ENCODE results near the gene TMC1.
"Not testable (repeated sequence)": the region's sequence is repeated elsewhere in the genome, so short reads cannot be mapped to it uniquely, and the experiment has no call there.

Gene TMC1

DNA sequence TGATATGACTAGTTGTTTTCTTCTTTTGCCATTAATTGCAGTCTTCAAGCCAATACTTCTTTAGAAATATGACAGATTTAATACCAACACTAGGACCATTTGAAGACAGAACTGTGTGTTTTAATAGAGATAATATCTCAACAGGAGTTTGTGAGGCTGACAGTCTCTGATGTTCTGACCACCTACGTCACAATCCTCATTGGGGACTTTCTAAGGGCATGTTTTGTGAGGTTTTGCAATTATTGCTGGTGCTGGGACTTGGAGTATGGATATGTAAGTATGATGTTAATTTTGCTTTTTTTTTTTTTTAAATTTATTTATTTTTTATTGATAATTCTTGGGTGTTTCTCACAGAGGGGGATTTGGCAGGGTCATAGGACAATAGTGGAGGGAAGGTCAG is 283.8 kb downstream of the TMC1 start:
- Histone ChIP-seq H3K4me3 (ENCODE audit: low read depth, low read length) (no peak overlapping the region), H3K4me1 (ENCODE audit: control insufficient read depth, insufficient read depth, low read length) (no peaks in the 10 kb centered on the region), H3K9me3 (ENCODE audit: control insufficient read depth, insufficient read depth, low read depth, low read length) (no peaks in the 10 kb centered on the region), H3K27ac (ENCODE audit: extremely low read depth, low read depth, low read length) (no peak overlapping the region), H3K36me3 (ENCODE audit: control insufficient read depth in 2 of 2, insufficient read depth in 1 of 2, low read length in 2 of 2) (no peaks in the 10 kb centered on the region)
- ChIA-PET POLR2A (no interaction called here), CTCF (no interaction called here)
- no peak for TF ChIP-seq ZNF239 (tag by site-specific recombination; IDR thresholded peaks at IDR 0.05)
- TF ChIP-seq, protein P1, sequence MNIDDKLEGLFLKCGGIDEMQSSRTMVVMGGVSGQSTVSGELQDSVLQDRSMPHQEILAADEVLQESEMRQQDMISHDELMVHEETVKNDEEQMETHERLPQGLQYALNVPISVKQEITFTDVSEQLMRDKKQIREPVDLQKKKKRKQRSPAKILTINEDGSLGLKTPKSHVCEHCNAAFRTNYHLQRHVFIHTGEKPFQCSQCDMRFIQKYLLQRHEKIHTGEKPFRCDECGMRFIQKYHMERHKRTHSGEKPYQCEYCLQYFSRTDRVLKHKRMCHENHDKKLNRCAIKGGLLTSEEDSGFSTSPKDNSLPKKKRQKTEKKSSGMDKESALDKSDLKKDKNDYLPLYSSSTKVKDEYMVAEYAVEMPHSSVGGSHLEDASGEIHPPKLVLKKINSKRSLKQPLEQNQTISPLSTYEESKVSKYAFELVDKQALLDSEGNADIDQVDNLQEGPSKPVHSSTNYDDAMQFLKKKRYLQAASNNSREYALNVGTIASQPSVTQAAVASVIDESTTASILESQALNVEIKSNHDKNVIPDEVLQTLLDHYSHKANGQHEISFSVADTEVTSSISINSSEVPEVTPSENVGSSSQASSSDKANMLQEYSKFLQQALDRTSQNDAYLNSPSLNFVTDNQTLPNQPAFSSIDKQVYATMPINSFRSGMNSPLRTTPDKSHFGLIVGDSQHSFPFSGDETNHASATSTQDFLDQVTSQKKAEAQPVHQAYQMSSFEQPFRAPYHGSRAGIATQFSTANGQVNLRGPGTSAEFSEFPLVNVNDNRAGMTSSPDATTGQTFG (tag by site-specific recombination; IDR thresholded peaks at IDR 0.05; ENCODE audit: borderline replicate concordance) = no peak

- not testable (repeated sequence) for H3K4me3 ChIP-seq (ENCODE audit: low read depth, low read length); H3K27ac ChIP-seq (ENCODE audit: extremely low read depth, low read depth, low read length)
Measured at GRCh38 chr9:72806313-72806809, 285.0 kb downstream of the TMC1 start.

GRCh38 chr9:72807765-72808445 is 286.5 kb downstream of the TMC1 start:
- no peaks in the 10 kb centered on the region for H3K9me3 ChIP-seq (ENCODE audit: control insufficient read depth, insufficient read depth, low read depth, low read length)
- TF ChIP-seq ZFP69B (tag by site-specific recombination; IDR thresholded peaks at IDR 0.05) (no peak), ZNF114 (tag by site-specific recombination; IDR thresholded peaks at IDR 0.05) (no peak), ZBTB8A (tag by site-specific recombination; IDR thresholded peaks at IDR 0.05) (no peak), MEIS1 (CRISPR knock-in tag; IDR thresholded peaks at IDR 0.05; ENCODE audit: borderline replicate concordance) (no peak), ZNF423 (tag by site-specific recombination; IDR thresholded peaks at IDR 0.05) (no peak), ZNF416 (tag by site-specific recombination; IDR thresholded peaks at IDR 0.05) (no peak), GLIS1 (tag by site-specific recombination; IDR thresholded peaks at IDR 0.05) (no peak), ZNF169 (tag by site-specific recombination; IDR thresholded peaks at IDR 0.05) (no peak), KLF1 (tag by site-specific recombination; IDR thresholded peaks at IDR 0.05) (no peak), ZNF48 (tag by site-specific recombination; IDR thresholded peaks at IDR 0.05) (no peak), ZNF157 (tag by site-specific recombination; IDR thresholded peaks at IDR 0.05) (no peak), ZNF184 (tag by site-specific recombination; IDR thresholded peaks at IDR 0.05) (no peak), ZNF513 (tag by site-specific recombination; IDR thresholded peaks at IDR 0.05) (no peak), ZSCAN23 (tag by site-specific recombination; IDR thresholded peaks at IDR 0.05) (no peak), ZNF76 (tag by site-specific recombination; IDR thresholded peaks at IDR 0.05; ENCODE audit: borderline replicate concordance, low read depth) (no peak), ZNF223 (tag by site-specific recombination; IDR thresholded peaks at IDR 0.05) (no peak), ZNF274 (IDR thresholded peaks at IDR 0.05; ENCODE audit: low read length) (no peak), ZNF274 (tag by site-specific recombination; IDR thresholded peaks at IDR 0.05; ENCODE audit: borderline replicate concordance) (no peak), ZNF2 (tag by site-specific recombination; IDR thresholded peaks at IDR 0.05) (no peak)
- TF ChIP-seq, protein P2, sequence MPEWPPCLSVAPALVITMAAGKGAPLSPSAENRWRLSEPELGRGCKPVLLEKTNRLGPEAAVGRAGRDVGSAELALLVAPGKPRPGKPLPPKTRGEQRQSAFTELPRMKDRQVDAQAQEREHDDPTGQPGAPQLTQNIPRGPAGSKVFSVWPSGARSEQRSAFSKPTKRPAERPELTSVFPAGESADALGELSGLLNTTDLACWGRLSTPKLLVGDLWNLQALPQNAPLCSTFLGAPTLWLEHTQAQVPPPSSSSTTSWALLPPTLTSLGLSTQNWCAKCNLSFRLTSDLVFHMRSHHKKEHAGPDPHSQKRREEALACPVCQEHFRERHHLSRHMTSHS (tag by site-specific recombination; IDR thresholded peaks at IDR 0.05) = no peak
- TF ChIP-seq, protein P3, sequence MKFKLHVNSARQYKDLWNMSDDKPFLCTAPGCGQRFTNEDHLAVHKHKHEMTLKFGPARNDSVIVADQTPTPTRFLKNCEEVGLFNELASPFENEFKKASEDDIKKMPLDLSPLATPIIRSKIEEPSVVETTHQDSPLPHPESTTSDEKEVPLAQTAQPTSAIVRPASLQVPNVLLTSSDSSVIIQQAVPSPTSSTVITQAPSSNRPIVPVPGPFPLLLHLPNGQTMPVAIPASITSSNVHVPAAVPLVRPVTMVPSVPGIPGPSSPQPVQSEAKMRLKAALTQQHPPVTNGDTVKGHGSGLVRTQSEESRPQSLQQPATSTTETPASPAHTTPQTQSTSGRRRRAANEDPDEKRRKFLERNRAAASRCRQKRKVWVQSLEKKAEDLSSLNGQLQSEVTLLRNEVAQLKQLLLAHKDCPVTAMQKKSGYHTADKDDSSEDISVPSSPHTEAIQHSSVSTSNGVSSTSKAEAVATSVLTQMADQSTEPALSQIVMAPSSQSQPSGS (tag by site-specific recombination; IDR thresholded peaks at IDR 0.05; ENCODE audit: low read depth) = no peak
- CTCF ChIA-PET = interaction anchor here (0.7 to 4.3 kb wide), 7 partner anchors 15 to 908 kb away, joined by 3 to 37 read pairs (median 3); no protein-coding TSS in a partner anchor
- POLR2A ChIA-PET = no interaction called here
- H3K4me1 ChIP-seq (ENCODE audit: control insufficient read depth, insufficient read depth, low read length) = no peaks in the 10 kb centered on the region
- H3K4me3 ChIP-seq (ENCODE audit: low read depth, low read length) = no peak overlapping the region
- no peak overlapping the region for H3K27ac ChIP-seq (ENCODE audit: extremely low read depth, low read depth, low read length)
- H3K36me3 ChIP-seq (ENCODE audit: control insufficient read depth in 2 of 2, insufficient read depth in 1 of 2, low read length in 2 of 2) = no peaks in the 10 kb centered on the region

More at GRCh38 chr9:72806313-72806809, 285.0 kb downstream of the TMC1 start:
- CTCF ChIA-PET; H3K9me3 ChIP-seq (ENCODE audit: control insufficient read depth, insufficient read depth, low read depth, low read length); POLR2A ChIA-PET; H3K36me3 ChIP-seq (ENCODE audit: control insufficient read depth in 2 of 2, insufficient read depth in 1 of 2, low read length in 2 of 2); H3K4me1 ChIP-seq (ENCODE audit: control insufficient read depth, insufficient read depth, low read length): not testable (repeated sequence)
